H9 (cell line): Measurements from ENCODE around the gene DDX27. TPM values are rescaled to one million over a fixed set of nuclear protein-coding genes. Genes with fewer than 3 reads are reported as not detected.

Experiments used
- DNase-seq: peaks from one replicate; pipeline ENCODE4 v3.0.0-alpha.2; 2017
- H2AFZ ChIP-seq: one replicate; pipeline ENCODE4 v1.6.1; 2013; ENCODE audit warnings: mild to moderate bottlenecking, low read length, control low read depth, moderate library complexity
- H2AK5ac ChIP-seq: 2 replicates; pipeline ENCODE4 v1.6.1; 2013; ENCODE audit warnings: low read length, control low read depth, mixed read lengths; ENCODE audit not compliant: insufficient read length
- H2BK120ac ChIP-seq: one replicate; pipeline ENCODE4 v1.6.1; 2013; ENCODE audit warnings: low read depth, mild to moderate bottlenecking, low read length, control low read depth, inconsistent platforms; ENCODE audit not compliant: poor library complexity, severe bottlenecking
- H2BK12ac ChIP-seq: 2 replicates; pipeline ENCODE4 v1.6.1; 2013; ENCODE audit warnings: low read length, control low read depth, mixed read lengths, low read depth; ENCODE audit not compliant: insufficient read length
- H2BK15ac ChIP-seq: 2 replicates; pipeline ENCODE4 v1.6.1; 2013; ENCODE audit warnings: low read depth, low read length, control low read depth
- H2BK20ac ChIP-seq: one replicate; pipeline ENCODE4 v1.6.1; 2013; ENCODE audit warnings: low read depth, mild to moderate bottlenecking, low read length, control low read depth, inconsistent platforms; ENCODE audit not compliant: poor library complexity, severe bottlenecking
- H2BK5ac ChIP-seq: 2 replicates; pipeline ENCODE4 v1.6.1; 2013; ENCODE audit warnings: low read length, control low read depth, mixed read lengths; ENCODE audit not compliant: insufficient read length
- H3K14ac ChIP-seq: 2 replicates; pipeline ENCODE4 v1.6.1; 2013; ENCODE audit warnings: low read length, control low read depth; ENCODE audit not compliant: insufficient read depth
- H3K18ac ChIP-seq: 2 replicates; pipeline ENCODE4 v1.6.1; 2013; ENCODE audit warnings: low read depth, mild to moderate bottlenecking, mixed read lengths, low read length, control low read depth; ENCODE audit not compliant: insufficient read length
- H3K23ac ChIP-seq: 2 replicates; pipeline ENCODE4 v1.6.1; 2013; ENCODE audit warnings: low read length, control low read depth, mixed read lengths, low read depth; ENCODE audit not compliant: insufficient read length
- H3K23me2 ChIP-seq: 2 replicates; pipeline ENCODE4 v1.6.1; 2013; ENCODE audit warnings: low read depth, mild to moderate bottlenecking, mixed read lengths, low read length, control low read depth; ENCODE audit not compliant: insufficient read length, poor library complexity, severe bottlenecking
- H3K27ac ChIP-seq: 2 replicates; pipeline ENCODE4 v1.5.1; 2013; ENCODE audit warnings: low read length, control low read depth, mixed read lengths, low read depth; ENCODE audit not compliant: insufficient read length
- H3K27me3 ChIP-seq: 2 replicates; pipeline ENCODE4 v1.6.1; 2013; ENCODE audit warnings: low read length, control low read depth, inconsistent platforms; ENCODE audit not compliant: insufficient read depth
- H3K4ac ChIP-seq: 2 replicates; pipeline ENCODE4 v1.6.1; 2013; ENCODE audit warnings: low read depth, mild to moderate bottlenecking, control low read depth, inconsistent platforms, low read length, moderate library complexity
- H3K4me1 ChIP-seq: 2 replicates; pipeline ENCODE4 v1.6.1; 2013; ENCODE audit warnings: low read length, control low read depth, inconsistent platforms; ENCODE audit not compliant: insufficient read depth
- H3K4me2 ChIP-seq: 2 replicates; pipeline ENCODE4 v1.6.1; 2013; ENCODE audit warnings: low read length, control low read depth, mixed read lengths; ENCODE audit not compliant: insufficient read length, insufficient read depth
- H3K56ac ChIP-seq: 2 replicates; pipeline ENCODE4 v1.6.1; 2013; ENCODE audit warnings: low read depth, mild to moderate bottlenecking, mixed read lengths, low read length, control low read depth; ENCODE audit not compliant: insufficient read length
- H3K79me1 ChIP-seq: 2 replicates; pipeline ENCODE4 v1.6.1; 2013; ENCODE audit warnings: low read depth, mild to moderate bottlenecking, moderate library complexity, low read length, control low read depth, inconsistent platforms; ENCODE audit not compliant: insufficient read depth, poor library complexity, severe bottlenecking
- H3K79me2 ChIP-seq: 2 replicates; pipeline ENCODE4 v1.6.1; 2013; ENCODE audit warnings: low read length, control low read depth, inconsistent platforms; ENCODE audit not compliant: insufficient read depth
- H3K9ac ChIP-seq: 2 replicates; pipeline ENCODE4 v1.6.1; 2013; ENCODE audit warnings: low read length, control low read depth, mixed read lengths; ENCODE audit not compliant: insufficient read length; ENCODE audit errors: extremely low read depth
- H3K9me3 ChIP-seq: one replicate; pipeline ENCODE4 v1.6.1; 2013; ENCODE audit warnings: low read depth, low read length, inconsistent platforms; ENCODE audit not compliant: control insufficient read depth
- H3T11ph ChIP-seq: one replicate; pipeline ENCODE4 v1.6.1; 2013; ENCODE audit warnings: mild to moderate bottlenecking, low read length, control low read depth, inconsistent platforms
- H4K20me1 ChIP-seq: one replicate; pipeline ENCODE4 v1.6.1; 2013; ENCODE audit not compliant: control insufficient read depth, insufficient read length, insufficient read depth
- H4K5ac ChIP-seq: 2 replicates; pipeline ENCODE4 v1.6.1; 2013; ENCODE audit warnings: low read depth, mild to moderate bottlenecking, mixed read lengths, low read length, control low read depth; ENCODE audit not compliant: insufficient read length
- H4K8ac ChIP-seq: replicated peaks from 2 replicates; pipeline ENCODE4 v1.6.1; 2013; ENCODE audit warnings: low read length, control low read depth, mixed read lengths, low read depth; ENCODE audit not compliant: insufficient read length
- H4K91ac ChIP-seq: 2 replicates; pipeline ENCODE4 v1.6.1; 2013; ENCODE audit warnings: low read depth, mild to moderate bottlenecking, moderate library complexity, mixed read lengths, low read length, control low read depth; ENCODE audit not compliant: insufficient read length
- H3K27ac Mint-ChIP-seq, 3 experiments: 2 replicates in 2 of 3; 3 replicates in 1 of 3; pipeline ENCODE4 v1.8.0; 2020 to 2021; ENCODE audit warnings: mixed read lengths in 3 of 3, mild to moderate bottlenecking in 1 of 3, moderate library complexity in 1 of 3
- H3K27me3 Mint-ChIP-seq: 2 replicates; pipeline ENCODE4 v1.8.0; 2021; ENCODE audit warnings: low read depth, mild to moderate bottlenecking, moderate library complexity, mixed read lengths
- H3K36me3 Mint-ChIP-seq, 3 experiments: 2 replicates in 2 of 3; 3 replicates in 1 of 3; pipeline ENCODE4 v1.8.0; 2020 to 2021; ENCODE audit warnings: low read depth in 3 of 3, mixed read lengths in 3 of 3; ENCODE audit not compliant: insufficient read depth in 1 of 3
- H3K4me1 Mint-ChIP-seq, 2 experiments: 2 replicates each; pipeline ENCODE4 v1.8.0; 2020; ENCODE audit warnings: mixed read lengths in 2 of 2
- H3K4me3 Mint-ChIP-seq, 2 experiments: 2 replicates in 1 of 2; 3 replicates in 1 of 2; pipeline ENCODE4 v1.8.0; 2020 to 2021; ENCODE audit warnings: mild to moderate bottlenecking in 2 of 2, mixed read lengths in 2 of 2, moderate library complexity in 1 of 2
- H3K9me3 Mint-ChIP-seq, 2 experiments: 2 replicates in 1 of 2; 3 replicates in 1 of 2; pipeline ENCODE4 v1.8.0; 2020; ENCODE audit warnings: mild to moderate bottlenecking in 2 of 2, mixed read lengths in 2 of 2, moderate library complexity in 1 of 2
- WGBS: extraction: QIAGEN DNeasy Blood & Tissue Kit; methylation state at CpG from one replicate; pipeline ENCODE4 v1.1.7; 2013; ENCODE audit warnings: missing lambda C conversion rate, low lambda C conversion rate, mixed read lengths; ENCODE audit not compliant: insufficient read length; ENCODE audit errors: extremely low coverage; 5-methylcytosine and 5-hydroxymethylcytosine counted together
- total RNA-seq: library from RNA; stranded (reverse); gene quantifications from 2 replicates; pipeline ENCODE4 v1.2.1, GENCODE V29; 2021
- TF ChIP-seq, protein P1 (sequence below): fragments of 200-600 bp; sonication (generic); conservative IDR thresholded peaks from 3 replicates; pipeline ENCODE4 v1.8.0; 2021; ENCODE audit warnings: antibody characterized with exemption, mild to moderate bottlenecking

Gene DDX27
- total RNA-seq, 1 experiment from 2014 or later, result 46.9 TPM

DNA sequence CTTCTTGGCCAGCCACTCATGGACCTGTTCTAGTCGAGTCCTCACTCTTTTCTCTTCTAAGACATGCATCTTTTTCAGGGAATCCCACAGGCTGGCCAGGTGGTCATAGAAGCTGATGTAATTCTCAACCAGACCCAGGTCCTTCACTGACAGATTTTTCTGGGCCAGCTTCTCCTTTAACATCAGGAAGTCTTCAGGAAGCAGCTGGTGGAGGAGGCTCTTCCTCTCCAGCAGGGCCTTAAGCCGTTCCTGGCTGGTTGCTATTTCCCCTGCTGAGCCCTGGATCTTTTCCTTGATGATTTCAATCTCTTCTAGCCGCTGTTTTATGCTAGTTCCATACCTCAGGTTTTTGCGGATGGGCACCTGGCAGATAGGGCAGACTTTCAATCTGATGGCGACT, 28.6 kb downstream of the DDX27 start:
- Mint-ChIP-seq H3K36me3 (peaks cover 27 to 85% (median 52%) of the 10 kb centered on the region in 3 experiments; a peak in 6 of 7 replicates), H3K9me3 (no peaks in the 10 kb centered on the region), H3K4me1 (no peaks in the 10 kb centered on the region), H3K4me3 (no peak overlapping the region), H3K27ac (no peak overlapping the region; a peak in 1 of 7 replicates), H3K27me3 (no peaks in the 10 kb centered on the region)
- no peak overlapping the region for H2AK5ac ChIP-seq
- H2BK5ac ChIP-seq, result no peak overlapping the region
- H3K23ac ChIP-seq, result no peak overlapping the region
- H2BK120ac ChIP-seq, result no peak overlapping the region
- H3K9ac ChIP-seq, result no peak overlapping the region
- H4K20me1 ChIP-seq, result no peaks in the 10 kb centered on the region
- H3K4me2 ChIP-seq, result no peak overlapping the region
- H3K79me2 ChIP-seq, result no peaks in the 10 kb centered on the region
- no peak overlapping the region for H3K14ac ChIP-seq
- no peak overlapping the region for H3K18ac ChIP-seq
- no peak overlapping the region for H3K27ac ChIP-seq
- H3K9me3 ChIP-seq, result no peaks in the 10 kb centered on the region
- no peak overlapping the region for H4K5ac ChIP-seq
- H2BK12ac ChIP-seq, result no peak overlapping the region
- WGBS, result no CpG with 5 or more reads among the region's 5 CpGs
- no peak overlapping the region for H3K56ac ChIP-seq
- H2BK15ac ChIP-seq, result no peak overlapping the region
- no peak overlapping the region for H4K8ac ChIP-seq
- H3T11ph ChIP-seq, result no peak overlapping the region
- TF ChIP-seq, protein P1, sequence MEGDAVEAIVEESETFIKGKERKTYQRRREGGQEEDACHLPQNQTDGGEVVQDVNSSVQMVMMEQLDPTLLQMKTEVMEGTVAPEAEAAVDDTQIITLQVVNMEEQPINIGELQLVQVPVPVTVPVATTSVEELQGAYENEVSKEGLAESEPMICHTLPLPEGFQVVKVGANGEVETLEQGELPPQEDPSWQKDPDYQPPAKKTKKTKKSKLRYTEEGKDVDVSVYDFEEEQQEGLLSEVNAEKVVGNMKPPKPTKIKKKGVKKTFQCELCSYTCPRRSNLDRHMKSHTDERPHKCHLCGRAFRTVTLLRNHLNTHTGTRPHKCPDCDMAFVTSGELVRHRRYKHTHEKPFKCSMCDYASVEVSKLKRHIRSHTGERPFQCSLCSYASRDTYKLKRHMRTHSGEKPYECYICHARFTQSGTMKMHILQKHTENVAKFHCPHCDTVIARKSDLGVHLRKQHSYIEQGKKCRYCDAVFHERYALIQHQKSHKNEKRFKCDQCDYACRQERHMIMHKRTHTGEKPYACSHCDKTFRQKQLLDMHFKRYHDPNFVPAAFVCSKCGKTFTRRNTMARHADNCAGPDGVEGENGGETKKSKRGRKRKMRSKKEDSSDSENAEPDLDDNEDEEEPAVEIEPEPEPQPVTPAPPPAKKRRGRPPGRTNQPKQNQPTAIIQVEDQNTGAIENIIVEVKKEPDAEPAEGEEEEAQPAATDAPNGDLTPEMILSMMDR, result no peak
- H3K27me3 ChIP-seq, result no peaks in the 10 kb centered on the region
- H3K4ac ChIP-seq, result no peak overlapping the region
- H2BK20ac ChIP-seq, result no peak overlapping the region
- H2AFZ ChIP-seq, result no peak overlapping the region
- no peak overlapping the region for H4K91ac ChIP-seq
- no peak for DNase-seq
- no peaks in the 10 kb centered on the region for H3K4me1 ChIP-seq
- no peaks in the 10 kb centered on the region for H3K79me1 ChIP-seq
- H3K23me2 ChIP-seq, result no peaks in the 10 kb centered on the region
